Retinal pigment epithelial cell (primary cell): ENCODE results near the gene TRMU.
A peak's percentile ranks its signal among the peaks of the same experiment; 100 is the strongest.

Experiments used
- DNase-seq: peaks from one replicate; pipeline ENCODE4 v3.0.0-alpha.2; 2010; ENCODE audit warnings: low read depth
- H3K4me3 ChIP-seq: 2 replicates; pipeline ENCODE4 v1.5.1; 2011; ENCODE audit warnings: mild to moderate bottlenecking, low read length, control low read depth, moderate library complexity
- CTCF ChIP-seq: conservative IDR thresholded peaks from 2 replicates; pipeline ENCODE4 v1.5.1; 2011; ENCODE audit warnings: low read depth, low read length, control low read depth, inconsistent platforms

TRMU gene

DNA sequence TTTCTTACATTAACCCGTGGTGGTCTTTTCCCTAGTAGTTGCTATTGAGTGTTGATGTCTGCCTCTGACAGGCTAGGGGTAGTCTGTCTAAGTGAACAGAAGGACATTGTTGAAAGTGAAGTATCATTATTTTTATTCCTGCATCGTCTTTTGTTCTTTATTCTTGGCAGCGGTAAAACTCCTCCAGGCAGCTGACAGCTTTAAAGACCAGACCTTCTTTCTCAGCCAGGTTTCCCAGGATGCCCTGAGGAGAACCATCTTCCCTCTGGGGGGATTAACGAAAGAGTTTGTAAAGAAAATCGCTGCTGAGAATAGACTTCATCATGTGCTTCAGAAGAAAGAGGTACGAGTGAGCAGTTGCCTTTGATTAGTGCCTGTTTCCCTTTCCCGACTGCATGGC lies 14.6 kb downstream of the TRMU start:
- no peak for TF ChIP-seq CTCF
- H3K4me3 ChIP-seq, result no peak overlapping the region
- no peak for DNase-seq

GRCh38 chr22:46350646-46351045 lies 15.1 kb downstream of the TRMU start:
- no peak overlapping the region for H3K4me3 ChIP-seq
- TF ChIP-seq CTCF, result no peak
- no peak for DNase-seq

GRCh38 chr22:46351131-46351735 lies 15.7 kb downstream of the TRMU start:
- no peak for DNase-seq
- TF ChIP-seq CTCF, result no peak
- no peak overlapping the region for H3K4me3 ChIP-seq

- H3K4me3 ChIP-seq, result no peak overlapping the region
- DNase-seq, result no peak
- no peak for TF ChIP-seq CTCF
Observed at GRCh38 chr22:46351767-46352166, 16.3 kb downstream of the TRMU start.

DNA sequence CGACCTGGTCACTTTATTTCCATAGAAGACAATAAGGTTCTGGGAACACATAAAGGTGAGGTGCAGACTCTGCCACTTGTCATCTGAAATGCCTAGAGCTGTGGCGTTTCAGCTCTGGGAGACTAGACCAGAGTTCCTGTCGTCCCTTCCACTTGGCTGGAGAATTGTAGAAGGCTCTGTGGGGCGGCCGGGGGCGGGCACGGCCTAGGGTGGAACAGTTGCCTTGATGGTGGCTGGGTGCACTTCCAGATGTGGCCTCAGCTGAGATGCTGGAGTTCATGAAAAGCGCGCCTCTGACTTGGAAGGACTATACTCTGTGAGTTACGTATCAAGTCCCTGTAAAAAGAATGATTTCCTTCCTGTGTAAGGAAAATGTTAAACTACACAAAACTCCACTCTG lies 16.8 kb downstream of the TRMU start:
- no peak for TF ChIP-seq CTCF
- no peak for DNase-seq
- no peak overlapping the region for H3K4me3 ChIP-seq

- no peak overlapping the region for H3K4me3 ChIP-seq
- TF ChIP-seq CTCF, result no peak
- DNase-seq, result peak; percentile 43
Observed at GRCh38 chr22:46352691-46353386, 17.3 kb downstream of the TRMU start.

DNA sequence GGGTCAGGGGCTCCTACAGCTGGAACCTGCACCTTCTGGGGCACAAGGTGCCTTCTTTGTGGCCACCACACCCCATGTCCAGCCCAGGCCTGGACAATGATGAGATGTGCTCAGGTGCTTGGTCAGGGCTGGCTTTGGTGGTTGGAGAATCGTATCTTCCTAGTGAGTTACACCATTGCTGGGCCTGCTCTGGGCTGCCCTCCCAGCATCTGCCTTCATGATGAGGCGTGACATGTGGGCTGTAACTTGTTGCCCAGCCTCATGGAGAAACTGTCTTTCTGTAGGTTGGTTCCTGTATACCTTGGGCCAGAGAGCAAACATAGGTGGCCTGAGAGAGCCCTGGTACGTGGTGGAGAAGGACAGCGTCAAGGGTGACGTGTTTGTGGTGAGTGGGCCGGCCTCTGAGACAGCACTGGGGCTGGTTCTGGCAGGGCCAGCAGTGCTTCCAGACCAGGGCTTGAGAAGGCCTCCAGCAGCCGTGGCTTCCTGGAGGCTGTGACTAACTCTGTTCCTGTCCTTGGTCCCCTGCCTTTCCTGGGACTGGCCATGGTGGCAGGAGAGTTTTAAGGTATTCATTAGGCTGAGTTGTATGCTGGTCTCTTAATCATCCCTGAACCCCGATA lies 18.1 kb downstream of the TRMU start:
- TF ChIP-seq CTCF, result no peak
- H3K4me3 ChIP-seq, result no peak overlapping the region

More for the DNA sequence above, 18.1 kb downstream of the TRMU start:
- no peak for DNase-seq
